ENCODE results near the gene SDK1.

Gene SDK1

GRCh38 chr7:4151524-4151923 is 850.5 kb downstream of the SDK1 start:
- DNase-seq (ENCODE audit: low read depth), result no peak
- no peak overlapping the region for H3K4me3 ChIP-seq (ENCODE audit: low read depth, low read length)
- no peak for TF ChIP-seq CTCF (IDR thresholded peaks at IDR 0.05; ENCODE audit: low read depth, low read length, missing control alignments)

- TF ChIP-seq CTCF (IDR thresholded peaks at IDR 0.05; ENCODE audit: low read depth, low read length, missing control alignments), result no peak
- no peak for DNase-seq (ENCODE audit: low read depth)
These were observed 851.0 kb downstream of the SDK1 start for GRCh38 chr7:4151926-4152549.

GRCh38 chr7:4154882-4155535 is 854.0 kb downstream of the SDK1 start:
- no peak for TF ChIP-seq CTCF (IDR thresholded peaks at IDR 0.05; ENCODE audit: low read depth, low read length, missing control alignments)
- no peak for DNase-seq (ENCODE audit: low read depth)
- H3K4me3 ChIP-seq (ENCODE audit: low read depth, low read length), result no peak overlapping the region

More at GRCh38 chr7:4151926-4152549, 851.0 kb downstream of the SDK1 start:
- H3K4me3 ChIP-seq (ENCODE audit: low read depth, low read length), result no peak overlapping the region

- TF ChIP-seq CTCF (IDR thresholded peaks at IDR 0.05; ENCODE audit: low read depth, low read length, missing control alignments), result no peak
- no peak overlapping the region for H3K4me3 ChIP-seq (ENCODE audit: low read depth, low read length)
- DNase-seq (ENCODE audit: low read depth), result no peak
These were observed 855.1 kb downstream of the SDK1 start for GRCh38 chr7:4156190-4156589.

- H3K4me3 ChIP-seq (ENCODE audit: low read depth, low read length), result no peak overlapping the region
- TF ChIP-seq CTCF (IDR thresholded peaks at IDR 0.05; ENCODE audit: low read depth, low read length, missing control alignments), result no peak
- DNase-seq (ENCODE audit: low read depth), result no peak
These were observed 856.6 kb downstream of the SDK1 start for GRCh38 chr7:4157651-4158050.

GRCh38 chr7:4158441-4159153 is 857.5 kb downstream of the SDK1 start:
- no peak overlapping the region for H3K4me3 ChIP-seq (ENCODE audit: low read depth, low read length)
- DNase-seq (ENCODE audit: low read depth), result no peak
- no peak for TF ChIP-seq CTCF (IDR thresholded peaks at IDR 0.05; ENCODE audit: low read depth, low read length, missing control alignments)
